GM23248 (cell line): Measurements from ENCODE around the gene KIF1A. TPM values are rescaled to one million over a fixed set of nuclear protein-coding genes. Genes with fewer than 3 reads are reported as not detected.

Source experiments
- DNase-seq: peaks from one replicate; pipeline ENCODE4 v3.0.0-alpha.2; 2015
- H2AFZ ChIP-seq: fragments of 200-600 bp; sonication (generic); 2 replicates; pipeline ENCODE4 v1.6.1; 2016; ENCODE audit warnings: antibody characterized with exemption
- H3F3A ChIP-seq: fragments of 200-600 bp; sonication (generic); 2 replicates; pipeline ENCODE4 v1.6.1; 2016; ENCODE audit warnings: mild to moderate bottlenecking, antibody characterized with exemption, mixed run types; ENCODE audit not compliant: insufficient read depth
- H3K27ac ChIP-seq: fragments of 200-600 bp; sonication (generic); 2 replicates; pipeline ENCODE4 v1.5.1; 2016; ENCODE audit warnings: mild to moderate bottlenecking
- H3K27me3 ChIP-seq: fragments of 200-600 bp; sonication (generic); replicated peaks from 2 replicates; pipeline ENCODE4 v1.6.1; 2016; ENCODE audit warnings: mild to moderate bottlenecking; ENCODE audit not compliant: insufficient read depth
- H3K36me3 ChIP-seq: fragments of 200-600 bp; sonication (generic); 2 replicates; pipeline ENCODE4 v1.6.1; 2016; ENCODE audit warnings: low read depth, mild to moderate bottlenecking
- H3K4me1 ChIP-seq: fragments of 200-600 bp; sonication (generic); 2 replicates; pipeline ENCODE4 v1.6.1; 2016; ENCODE audit warnings: mild to moderate bottlenecking; ENCODE audit not compliant: insufficient read depth
- H3K4me2 ChIP-seq: fragments of 200-600 bp; sonication (generic); one replicate; pipeline ENCODE4 v1.6.1; 2016; ENCODE audit warnings: mild to moderate bottlenecking; ENCODE audit not compliant: unreplicated experiment
- H3K4me3 ChIP-seq: fragments of 200-600 bp; sonication (generic); 2 replicates; pipeline ENCODE4 v1.5.1; 2016; ENCODE audit warnings: mild to moderate bottlenecking
- H3K79me2 ChIP-seq: fragments of 200-600 bp; sonication (generic); 2 replicates; pipeline ENCODE4 v1.6.1; 2016; ENCODE audit warnings: mild to moderate bottlenecking; ENCODE audit not compliant: insufficient read depth
- H3K9ac ChIP-seq: fragments of 200-600 bp; sonication (generic); 2 replicates; pipeline ENCODE4 v1.6.1; 2016; ENCODE audit warnings: mild to moderate bottlenecking
- H3K9me2 ChIP-seq: fragments of 200-600 bp; sonication (generic); 2 replicates; pipeline ENCODE4 v1.6.1; 2016; ENCODE audit warnings: mixed run types, mild to moderate bottlenecking, moderate library complexity; ENCODE audit not compliant: insufficient read depth
- H3K9me3 ChIP-seq: fragments of 200-600 bp; sonication (generic); one replicate; pipeline ENCODE4 v1.6.1; 2017; ENCODE audit warnings: low read depth
- H4K20me1 ChIP-seq: fragments of 200-600 bp; sonication (generic); 2 replicates; pipeline ENCODE4 v1.6.0; 2016; ENCODE audit not compliant: insufficient read depth
- EZH2 ChIP-seq: fragments of 200-600 bp; sonication (generic); IDR thresholded peaks from 2 replicates; pipeline ENCODE4 v1.6.1; 2018; ENCODE audit warnings: antibody characterized with exemption, mild to moderate bottlenecking; ENCODE audit not compliant: insufficient read depth, poor library complexity, severe bottlenecking
- EZH2phosphoT487 ChIP-seq: fragments of 200-600 bp; sonication (generic); IDR thresholded peaks from 2 replicates; pipeline ENCODE4 v1.6.1; 2018; ENCODE audit warnings: antibody characterized with exemption, moderate library complexity, mild to moderate bottlenecking, low read depth; ENCODE audit not compliant: insufficient read depth
- WGBS, 2 experiments: methylation state at CpG; one replicate each; pipeline ENCODE4 v1.1.6; 2015 to 2017; ENCODE audit warnings: low lambda C conversion rate in 2 of 2, low coverage in 1 of 2; ENCODE audit errors: missing lambda C conversion rate in 2 of 2; 5-methylcytosine and 5-hydroxymethylcytosine counted together
- in situ Hi-C: fragments of 300-500 bp; cut with MboI; formaldehyde crosslinking; loops from 2 replicates; pipeline ENCODE4 v1.15.0; 2020
- polyA plus RNA-seq: library from polyadenylated mRNA; unstranded; fragments of >200 nt; fragmentation: Nextera tagmentation; extraction: Ambion mirVana; gene quantifications from 2 replicates; pipeline ENCODE4 v1.2.1, GENCODE V29; 2016
- total RNA-seq: library from RNA; depleted of rRNA; stranded (reverse); fragments of >200 nt; shearing (Covaris generic); gene quantifications from 2 replicates; pipeline ENCODE4 v1.2.3, GENCODE V29; 2014

Gene KIF1A
- total and polyA plus RNA-seq, 2 experiments from 2014 or later: under 0.01 to 0.05 TPM

DNA sequence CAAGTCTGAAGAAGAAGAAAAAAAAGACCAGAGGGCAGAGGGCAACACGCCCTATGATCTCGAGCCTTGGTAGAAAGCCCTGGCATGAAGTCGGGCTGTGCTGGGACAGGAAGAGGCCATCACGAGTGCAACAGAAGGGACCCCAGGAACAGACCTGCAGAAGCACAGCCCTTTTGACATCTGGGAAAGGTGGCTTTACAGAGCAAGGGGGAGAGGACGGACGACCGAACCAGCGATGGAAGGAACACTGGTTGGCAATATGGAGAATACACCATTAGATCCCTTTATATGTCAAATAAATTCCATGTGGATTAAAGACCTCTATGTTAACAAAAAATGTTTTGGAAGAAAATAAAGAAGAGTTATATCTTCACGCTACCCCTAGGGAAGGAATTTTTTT is 10.7 kb downstream of the KIF1A start:
- Histone ChIP-seq H4K20me1 (no peaks in the 10 kb centered on the region), H3K4me2 (no peak overlapping the region), H2AFZ (no peak overlapping the region), H3K9me2 (no peaks in the 10 kb centered on the region), H3K36me3 (no peaks in the 10 kb centered on the region), H3K4me1 (no peaks in the 10 kb centered on the region), H3K79me2 (no peaks in the 10 kb centered on the region), H3K9ac (no peak overlapping the region), H3K27me3 (peaks cover 34% of the 10 kb centered on the region; the same call in 1 of the 2 replicates), H3K4me3 (no peak overlapping the region), H3F3A (no peaks in the 10 kb centered on the region), H3K27ac (no peak overlapping the region), H3K9me3 (no peaks in the 10 kb centered on the region)
- TF ChIP-seq EZH2phosphoT487 (no peak), EZH2 (no peak)
- DNase-seq: no peak
- 67 to 70% methylated on average over 9 of the region's 9 CpGs for WGBS, 2 experiments
- in situ Hi-C loops: no loop called here

DNA sequence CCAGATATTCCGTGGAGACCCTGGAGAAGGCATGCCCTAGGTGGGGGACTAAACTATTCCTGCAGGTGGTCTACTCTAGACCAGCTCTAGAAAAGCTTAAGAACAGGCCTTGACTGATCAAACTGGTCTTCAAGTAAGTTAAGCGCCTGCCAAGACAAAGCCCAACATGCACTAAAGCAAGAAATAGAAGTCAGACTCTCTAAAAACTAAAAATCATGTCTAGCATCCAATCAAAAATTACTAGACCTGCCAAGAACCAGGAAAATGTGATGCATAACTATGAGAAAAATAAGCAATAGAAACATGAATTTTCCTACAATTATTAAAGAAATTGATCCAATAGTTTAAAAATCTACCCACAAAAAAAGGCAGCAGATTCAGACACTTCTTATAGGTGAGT is 13.6 kb downstream of the KIF1A start:
- Histone ChIP-seq H3K4me2 (no peak overlapping the region), H4K20me1 (no peaks in the 10 kb centered on the region), H2AFZ (no peak overlapping the region), H3K9me2 (no peaks in the 10 kb centered on the region), H3K79me2 (no peaks in the 10 kb centered on the region), H3F3A (no peaks in the 10 kb centered on the region), H3K36me3 (no peaks in the 10 kb centered on the region), H3K9ac (no peak overlapping the region), H3K4me3 (no peak overlapping the region), H3K9me3 (no peaks in the 10 kb centered on the region), H3K27ac (no peak overlapping the region), H3K27me3 (peaks cover 58% of the 10 kb centered on the region), H3K4me1 (no peaks in the 10 kb centered on the region)
- TF ChIP-seq EZH2 (no peak), EZH2phosphoT487 (no peak)
- 44 to 58% methylated on average over 2 of the region's 2 CpGs for WGBS, 2 experiments
- in situ Hi-C loops: no loop called here
- DNase-seq: no peak

GRCh38 chr2:240806006-240806405 is 14.0 kb downstream of the KIF1A start:
- Histone ChIP-seq H3K27ac (no peak overlapping the region), H2AFZ (no peak overlapping the region), H3F3A (no peaks in the 10 kb centered on the region), H3K36me3 (no peaks in the 10 kb centered on the region), H3K4me3 (no peak overlapping the region), H3K4me2 (no peak overlapping the region), H3K9ac (no peak overlapping the region), H3K27me3 (peaks cover 62% of the 10 kb centered on the region), H3K9me3 (no peaks in the 10 kb centered on the region), H3K9me2 (no peaks in the 10 kb centered on the region), H3K4me1 (no peaks in the 10 kb centered on the region), H4K20me1 (no peaks in the 10 kb centered on the region), H3K79me2 (no peaks in the 10 kb centered on the region)
- in situ Hi-C loops: no loop called here
- WGBS, 2 experiments: 49 to 51% methylated on average over 4 of the region's 4 CpGs
- TF ChIP-seq EZH2phosphoT487 (no peak), EZH2 (no peak)
- no peak for DNase-seq

DNA sequence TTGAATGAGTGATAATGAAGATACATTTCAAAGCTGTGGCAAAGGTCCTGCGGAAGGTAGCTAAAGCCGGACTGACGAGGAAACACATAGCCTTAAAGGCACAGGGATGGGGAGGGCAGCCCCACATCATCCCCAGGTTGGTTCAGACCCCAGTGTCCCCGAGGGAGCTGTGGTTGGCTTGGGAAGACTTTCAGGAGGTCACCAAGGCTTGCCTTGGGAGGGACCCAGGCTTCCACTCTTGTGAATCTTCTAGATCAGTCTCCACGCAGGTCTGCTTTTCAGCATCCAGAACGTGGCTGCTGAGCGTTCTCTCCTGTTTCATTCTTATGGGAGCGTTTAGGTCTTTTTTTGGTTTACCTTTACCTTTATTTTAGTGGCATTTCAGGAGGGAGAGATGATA is 16.8 kb downstream of the KIF1A start:
- WGBS, 2 experiments: 43 to 44% methylated on average over 8 of the region's 8 CpGs
- Histone ChIP-seq H3K27ac (no peak overlapping the region), H3K4me3 (no peak overlapping the region), H3K9me2 (no peaks in the 10 kb centered on the region), H3F3A (no peaks in the 10 kb centered on the region), H3K4me1 (no peaks in the 10 kb centered on the region), H3K4me2 (no peak overlapping the region), H3K9me3 (no peaks in the 10 kb centered on the region), H3K9ac (no peak overlapping the region), H3K27me3 (peaks cover 82% of the 10 kb centered on the region), H2AFZ (no peak overlapping the region), H3K36me3 (no peaks in the 10 kb centered on the region), H4K20me1 (no peaks in the 10 kb centered on the region), H3K79me2 (no peaks in the 10 kb centered on the region)
- in situ Hi-C loops: no loop called here
- DNase-seq: no peak
- TF ChIP-seq EZH2phosphoT487 (no peak), EZH2 (no peak)

- Histone ChIP-seq H3K27me3 (peaks cover 66% of the 10 kb centered on the region), H3F3A (no peaks in the 10 kb centered on the region), H3K9me2 (no peaks in the 10 kb centered on the region), H2AFZ (no peak overlapping the region), H3K36me3 (no peaks in the 10 kb centered on the region), H3K9me3 (no peaks in the 10 kb centered on the region), H3K79me2 (no peaks in the 10 kb centered on the region), H3K27ac (no peak overlapping the region), H3K4me3 (no peak overlapping the region), H3K4me2 (no peak overlapping the region), H3K9ac (no peak overlapping the region), H4K20me1 (no peaks in the 10 kb centered on the region), H3K4me1 (no peaks in the 10 kb centered on the region)
- WGBS, 2 experiments: 40 to 49% methylated on average over 14 of the region's 14 CpGs
- TF ChIP-seq EZH2phosphoT487: no peak
- no peak for TF ChIP-seq EZH2
- in situ Hi-C loops: no loop called here
- no peak for DNase-seq
These were observed 20.8 kb downstream of the KIF1A start for GRCh38 chr2:240799033-240799820.
